ENCODE results near the gene CRY2.
"Not testable (repeated sequence)": the region's sequence is repeated elsewhere in the genome, so short reads cannot be mapped to it uniquely, and the experiment has no call there.

DNA sequence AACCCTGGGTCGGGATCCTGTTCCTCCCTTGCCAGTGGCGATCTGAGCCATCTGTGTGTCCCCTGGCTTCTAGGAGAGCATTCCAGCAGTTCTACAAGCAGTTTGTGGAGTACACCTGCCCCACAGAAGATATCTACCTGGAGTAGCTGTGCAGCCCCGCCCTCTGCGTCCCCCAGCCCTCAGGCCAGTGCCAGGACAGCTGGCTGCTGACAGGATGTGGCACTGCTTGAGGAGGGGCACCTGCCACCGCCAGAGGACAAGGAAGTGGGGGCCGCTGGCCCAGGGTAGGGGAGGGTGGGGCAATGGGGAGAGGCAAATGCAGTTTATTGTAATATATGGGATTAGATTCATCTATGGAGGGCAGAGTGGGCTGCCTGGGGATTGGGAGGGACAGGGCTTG, 58.3 kb downstream of the CRY2 start:
- TF ChIP-seq CTCF, POLR2A, EP300 (IDR thresholded peaks at IDR 0.05): not testable (repeated sequence)
